Measurements from ENCODE around the gene ROCK2. TPM values are rescaled to one million over a fixed set of nuclear protein-coding genes. Genes with fewer than 3 reads are reported as not detected.
"Not testable (repeated sequence)": the region's sequence is repeated elsewhere in the genome, so short reads cannot be mapped to it uniquely, and the experiment has no call there.

Gene ROCK2
- total and polyA plus RNA-seq, 2 of the 8 experiments (the other 6 are each of a cell fraction or from before 2014, with no cell fraction given), result 2.7 to 29.0 TPM

DNA sequence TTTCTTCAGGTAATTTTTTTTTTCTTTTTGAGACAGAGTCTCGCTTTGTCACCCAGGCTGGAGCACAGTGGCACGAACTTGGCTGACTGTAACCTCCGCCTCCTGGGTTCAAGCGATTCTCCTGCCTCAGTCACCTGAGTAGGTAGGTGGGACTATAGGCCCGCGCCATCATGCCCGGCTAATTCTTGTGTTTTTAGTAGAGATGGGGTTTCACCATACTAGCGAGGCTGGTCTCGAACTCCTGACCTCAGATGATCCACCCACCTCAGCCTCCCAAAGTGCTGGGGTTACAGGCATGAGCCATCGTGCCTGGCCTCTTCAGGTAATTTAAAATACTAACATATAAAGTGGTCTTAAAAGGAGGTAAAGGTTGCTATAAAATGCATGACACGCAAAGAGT lies 113.2 kb downstream of the ROCK2 start:
- H3K27me3 ChIP-seq (replicated peaks in 1 of 4; ENCODE audit: control insufficient read depth in 3 of 4, extremely low read depth in 1 of 4, insufficient read depth in 3 of 4, low read length in 3 of 4); H3K4me3 ChIP-seq (ENCODE audit: extremely low read depth in 1 of 4, insufficient read depth in 2 of 4, low read depth in 3 of 4, low read length in 4 of 4); H3K36me3 ChIP-seq (ENCODE audit: control insufficient read depth in 2 of 4, insufficient read depth in 4 of 4, low read length in 3 of 4); H3K27ac ChIP-seq (ENCODE audit: low read depth, low read length); H3K14ac ChIP-seq (ENCODE audit: insufficient read length); H3K4me1 ChIP-seq (replicated peaks in 1 of 4; ENCODE audit: control insufficient read depth in 3 of 4, insufficient read depth in 4 of 4, low read length in 3 of 4); H3K9ac ChIP-seq (replicated peaks in 1 of 4; ENCODE audit: extremely low read depth in 1 of 4, low read depth in 3 of 4, low read length in 3 of 4); H4K5ac ChIP-seq (ENCODE audit: insufficient read length, low read depth, low read length); H2BK5ac ChIP-seq (ENCODE audit: low read depth, low read length); POLR2A ChIA-PET (ENCODE audit: partially characterized antibody); H4K91ac ChIP-seq (replicated peaks; ENCODE audit: insufficient read length, low read length); H4K8ac ChIP-seq (ENCODE audit: extremely low read depth, insufficient read depth, low read length); H2BK12ac ChIP-seq (ENCODE audit: low read depth, low read length); H2BK15ac ChIP-seq (ENCODE audit: low read length); FAIRE-seq; H2BK120ac ChIP-seq (replicated peaks; ENCODE audit: low read depth, low read length); H3K23ac ChIP-seq (ENCODE audit: insufficient read length); H3K18ac ChIP-seq (ENCODE audit: extremely low read depth, low read length); H2AFZ ChIP-seq (ENCODE audit: low read length); H3K79me2 ChIP-seq (ENCODE audit: control insufficient read depth in 1 of 2, insufficient read depth in 2 of 2, low read length in 2 of 2); H4K20me1 ChIP-seq (replicated peaks in 1 of 2; ENCODE audit: control insufficient read depth in 1 of 2, insufficient read depth in 2 of 2, low read length in 2 of 2); H3K9me3 ChIP-seq (ENCODE audit: insufficient read depth in 2 of 2, low read depth in 1 of 2, low read length in 1 of 2); H2AK5ac ChIP-seq (ENCODE audit: low read depth, low read length); DNase-seq (ENCODE audit: low read depth in 1 of 2, low spot score in 2 of 2); H3K23me2 ChIP-seq (ENCODE audit: low read depth, low read length); H3K56ac ChIP-seq (replicated peaks; ENCODE audit: insufficient read length, low read depth, low read length); H2BK20ac ChIP-seq (ENCODE audit: low read length); H3K79me1 ChIP-seq (ENCODE audit: low read depth, low read length); H3K4ac ChIP-seq (replicated peaks; ENCODE audit: insufficient read length, low read depth, low read length); H3K4me2 ChIP-seq (ENCODE audit: insufficient read depth in 1 of 2, low read depth in 2 of 2, low read length in 2 of 2): not testable (repeated sequence)
- WGBS, 2 experiments (ENCODE audit: extremely low coverage in 1 of 2, insufficient coverage in 1 of 2, insufficient read length in 1 of 2, insufficient replicate concordance in 2 of 2, low coverage in 1 of 2, low lambda C conversion rate in 2 of 2, missing lambda C conversion rate in 1 of 2), result 93% methylated on average over 11 of the region's 11 CpGs; no CpG with 5 or more reads in 1 of the 2 experiments
- CTCF ChIA-PET (ENCODE audit: partially characterized antibody), result interaction anchor here (0.6 to 2.8 kb wide), 5 partner anchors 83 to 354 kb away, joined by 3 to 9 read pairs (median 3); a partner anchor contains a TSS

Measured in H1 (cell line).